T-helper 9 cell (primary cell): ENCODE data around the gene G6PC1.
"Not testable (repeated sequence)": the region's sequence is repeated elsewhere in the genome, so short reads cannot be mapped to it uniquely, and the experiment has no call there.

Experiments
- DNase-seq: peaks from one replicate; pipeline ENCODE4 v3.0.0-alpha.2; 2020

Gene G6PC1

GRCh38 chr17:42904110-42904469, 3.5 kb downstream of the G6PC1 start:
- no peak for DNase-seq

DNA sequence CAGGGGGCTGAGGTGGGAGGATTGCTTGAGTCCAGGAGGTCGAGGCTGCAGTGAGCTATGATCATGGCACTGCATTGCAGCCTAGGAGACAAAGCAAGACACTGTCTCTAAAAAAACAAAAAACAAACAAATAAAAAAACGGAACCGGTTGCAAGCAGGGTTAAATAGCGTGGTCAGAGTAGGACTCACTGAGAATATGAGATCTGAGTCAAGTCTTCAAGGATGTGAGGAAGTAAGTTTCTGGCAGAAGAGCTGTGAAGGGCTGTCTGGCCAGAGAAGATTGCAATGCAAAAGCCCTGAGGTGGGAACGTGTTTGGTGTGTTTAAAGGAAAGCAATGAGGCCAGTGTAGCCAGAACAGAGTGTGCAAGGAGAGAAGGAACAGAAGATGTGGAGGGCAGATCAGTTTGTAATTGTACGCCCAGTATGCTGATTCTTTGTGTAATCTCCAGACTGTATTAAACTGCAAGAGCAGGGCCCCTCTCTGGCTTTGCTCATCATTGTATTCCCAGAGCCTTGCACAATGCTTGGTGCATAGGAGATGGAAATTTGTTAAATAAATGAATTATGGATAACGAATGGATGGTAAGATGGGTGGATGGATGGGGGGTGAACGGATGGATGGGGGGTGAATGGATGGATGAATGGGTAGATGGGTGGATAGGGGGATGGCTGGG, 6.3 kb downstream of the G6PC1 start:
- no peak for DNase-seq

- DNase-seq = no peak
Observed at GRCh38 chr17:42908872-42909700, 8.5 kb downstream of the G6PC1 start.

GRCh38 chr17:42913522-42913921, 12.9 kb downstream of the G6PC1 start:
- no peak for DNase-seq

DNA sequence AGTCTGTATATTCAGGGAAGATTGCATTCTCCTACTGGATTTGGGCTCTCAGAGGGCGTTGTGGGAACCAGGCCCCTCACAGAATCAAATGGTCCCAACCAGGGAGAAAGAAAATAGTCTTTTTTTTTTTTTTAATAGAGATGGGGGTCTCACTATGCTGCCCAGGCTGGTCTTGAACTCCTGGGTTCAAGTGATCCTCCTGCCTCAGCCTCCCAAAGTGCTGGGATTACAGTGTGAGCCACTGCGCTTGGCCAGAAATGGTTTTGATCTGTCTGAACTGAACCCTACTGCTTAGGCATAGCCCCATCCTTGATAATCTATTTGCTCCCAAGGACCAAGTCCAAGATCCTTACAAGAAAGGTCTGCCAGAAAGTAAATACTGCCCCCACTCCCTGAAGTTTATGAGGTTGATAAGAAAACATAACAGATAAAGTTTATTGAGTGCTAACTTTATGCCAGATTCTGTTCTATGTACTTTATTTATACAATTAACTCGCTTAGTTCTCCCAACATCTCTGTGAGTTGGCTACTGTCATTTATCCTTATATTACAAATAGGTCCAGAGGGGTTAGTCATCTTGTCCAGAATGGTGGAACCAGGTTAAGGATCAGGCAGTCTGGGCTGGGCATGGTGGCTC, 13.5 kb downstream of the G6PC1 start:
- DNase-seq = no peak

- DNase-seq = not testable (repeated sequence)
Observed at GRCh38 chr17:42915288-42915687, 14.7 kb downstream of the G6PC1 start.

- DNase-seq = not testable (repeated sequence)
Observed at GRCh38 chr17:42916388-42917235, 16.0 kb downstream of the G6PC1 start.

GRCh38 chr17:42917236-42917603, 16.6 kb downstream of the G6PC1 start:
- no peak for DNase-seq

GRCh38 chr17:42918902-42919521, 18.4 kb downstream of the G6PC1 start:
- no peak for DNase-seq

DNA sequence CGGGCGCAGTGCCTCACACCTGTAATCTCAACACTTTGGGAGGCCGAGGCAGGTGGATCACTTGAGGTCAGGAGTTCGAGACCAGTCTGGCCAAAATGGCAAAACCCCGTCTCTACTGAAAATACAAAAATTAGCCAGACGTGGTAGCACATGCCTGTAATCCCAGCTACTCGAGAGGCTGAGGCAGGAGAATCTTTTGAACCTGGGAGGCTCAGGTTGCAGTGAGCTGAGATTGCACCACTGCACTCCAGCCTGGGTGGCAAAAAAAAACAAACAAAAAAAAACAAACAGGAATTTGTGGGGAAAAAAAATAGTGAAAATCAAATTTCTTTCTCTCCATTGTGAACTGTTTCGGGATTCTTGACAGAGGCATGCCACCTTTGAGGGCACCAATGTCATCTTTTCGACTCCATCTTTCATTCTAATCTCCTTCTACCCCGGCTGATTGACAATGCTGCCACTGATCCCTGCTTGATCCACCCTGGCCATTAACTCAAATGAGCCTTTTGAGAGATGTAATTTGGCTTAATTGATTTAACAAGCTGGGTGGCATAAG, 19.0 kb downstream of the G6PC1 start:
- not testable (repeated sequence) for DNase-seq

GRCh38 chr17:42920106-42920900, 19.7 kb downstream of the G6PC1 start:
- no peak for DNase-seq

GRCh38 chr17:42920922-42921321, 20.3 kb downstream of the G6PC1 start:
- DNase-seq = no peak

DNA sequence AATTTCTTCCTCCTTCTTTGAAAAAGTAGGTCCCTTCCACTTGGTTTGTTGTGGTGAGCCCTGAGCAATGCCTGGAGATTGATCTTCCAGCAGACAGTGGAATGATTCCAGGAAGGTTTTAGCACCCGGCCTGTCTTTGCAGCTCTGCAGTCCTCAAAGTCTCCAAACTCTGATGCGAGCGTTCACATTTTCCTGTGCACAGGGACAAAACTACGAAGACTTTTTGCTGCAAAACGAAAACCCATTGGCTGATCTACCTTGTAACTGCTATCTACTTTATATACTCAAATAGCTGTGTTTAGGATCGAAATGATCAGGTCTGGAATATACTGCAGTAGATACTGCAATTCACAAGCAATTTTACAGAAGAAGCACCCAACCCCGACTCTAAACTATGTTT, 21.7 kb downstream of the G6PC1 start:
- DNase-seq = no peak

- not testable (repeated sequence) for DNase-seq
Observed at GRCh38 chr17:42923472-42923871, 22.9 kb downstream of the G6PC1 start.

DNA sequence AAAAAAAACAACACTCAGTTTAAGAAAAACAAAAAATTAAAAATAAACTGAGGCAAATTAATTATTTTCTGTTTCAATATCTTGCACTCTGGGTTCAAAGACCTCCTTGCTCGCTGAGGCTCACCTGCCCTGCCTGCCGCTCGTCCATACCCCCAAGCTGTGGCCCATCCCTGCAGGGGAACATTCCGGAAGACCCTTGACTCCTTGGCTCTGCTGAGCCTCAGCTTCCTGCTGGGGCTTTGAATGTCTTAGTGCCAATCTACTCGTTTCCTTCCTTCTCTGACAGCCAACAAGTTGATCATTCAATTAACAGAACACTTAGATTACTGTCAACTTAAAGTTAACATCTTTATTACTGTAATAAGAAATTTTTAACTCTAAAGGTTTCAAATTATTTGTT, 24.3 kb downstream of the G6PC1 start:
- no peak for DNase-seq

- DNase-seq = no peak
Observed at GRCh38 chr17:42928714-42929496, 28.3 kb downstream of the G6PC1 start.

- DNase-seq = no peak
Observed at GRCh38 chr17:42929497-42929844, 28.9 kb downstream of the G6PC1 start.

DNA sequence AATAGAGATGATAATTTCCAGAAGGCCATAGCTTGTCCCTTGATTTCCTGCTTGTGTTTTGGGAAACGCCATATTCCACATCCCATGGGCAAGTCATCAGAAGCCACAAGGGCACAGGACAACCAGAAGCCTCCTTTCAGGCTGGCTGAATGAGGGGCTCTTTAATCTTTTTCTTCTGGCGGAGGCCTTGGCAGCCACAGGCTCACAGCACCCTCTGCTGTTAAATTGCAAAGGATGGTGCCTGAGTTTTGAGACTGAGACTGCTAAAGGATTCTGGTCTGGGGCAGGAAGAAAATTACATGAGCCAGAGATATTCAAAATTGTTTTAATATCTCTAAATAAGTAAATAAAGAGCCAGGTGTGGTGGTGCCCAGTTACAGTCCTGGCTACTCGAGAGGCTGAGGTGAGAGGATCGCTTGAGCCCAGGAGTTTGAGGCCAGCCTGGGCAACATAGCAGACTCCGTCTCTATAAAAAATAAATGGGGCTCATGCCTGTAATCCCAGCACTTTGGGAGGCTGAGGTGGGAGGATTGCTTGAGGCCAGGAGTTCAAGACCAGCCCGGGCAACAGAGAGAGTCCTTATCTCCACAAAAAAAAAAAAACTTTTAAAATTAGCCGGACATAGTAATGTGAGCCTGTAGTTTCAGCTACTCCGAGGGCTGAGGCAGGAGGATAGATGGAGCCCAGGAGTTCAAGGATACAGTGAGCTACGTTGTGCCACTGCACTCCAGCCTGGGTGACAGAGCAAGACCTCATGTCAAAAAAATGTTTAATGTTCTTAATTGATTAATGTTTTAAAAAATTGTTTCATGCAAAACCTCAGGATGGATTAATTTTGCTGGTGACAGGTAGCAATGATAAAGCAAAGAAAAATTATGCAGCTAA, 37.4 kb downstream of the G6PC1 start:
- DNase-seq = no peak

- DNase-seq = no peak
Observed at GRCh38 chr17:42944211-42944610, 43.6 kb downstream of the G6PC1 start.

DNA sequence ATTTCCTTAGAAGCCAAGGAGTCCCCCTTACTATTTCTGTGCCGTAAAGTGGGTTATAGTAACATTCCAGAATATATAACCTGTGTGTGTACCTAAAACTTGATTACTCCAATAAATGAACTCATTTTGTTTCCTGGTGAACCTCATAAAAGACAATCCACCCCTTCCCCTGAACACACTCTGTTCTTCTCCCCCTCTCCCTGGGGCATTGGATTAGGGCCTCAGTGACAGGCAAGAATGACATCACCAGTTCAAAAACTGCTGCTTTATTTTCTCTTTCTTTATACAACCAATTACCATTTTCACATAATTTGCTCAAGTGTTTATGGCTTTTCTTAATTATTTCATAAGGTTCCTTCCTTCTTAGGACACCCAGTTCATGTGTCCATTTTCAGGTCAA, 46.2 kb downstream of the G6PC1 start:
- no peak for DNase-seq
